Keratinocyte (primary cell): ENCODE measurements around the gene HACD1.

Source experiments
- CTCF ChIP-seq, 3 experiments: IDR thresholded peaks in 1 of 3; conservative IDR thresholded peaks in 1 of 3; optimal IDR thresholded peaks in 1 of 3; 2 replicates in 2 of 3; 3 replicates in 1 of 3; pipeline versions ENCODE3 to v1.5.1; 2011; ENCODE audit warnings: low read length in 3 of 3, mild to moderate bottlenecking in 3 of 3, moderate library complexity in 2 of 3, control low read depth in 1 of 3, inconsistent platforms in 1 of 3; ENCODE audit not compliant: insufficient read depth in 2 of 3; ENCODE audit errors: extremely low read depth in 1 of 3
- EZH2 ChIP-seq: IDR thresholded peaks from one replicate; pipeline ENCODE4 v1.6.1; 2012; ENCODE audit warnings: inconsistent platforms, mild to moderate bottlenecking, low read length, moderate library complexity

- TF ChIP-seq EZH2: no peak
- no peak for TF ChIP-seq CTCF (optimal IDR thresholded peaks at IDR 0.05 in 1 of 3, IDR thresholded peaks at IDR 0.05 in 1 of 3, conservative IDR thresholded peaks at IDR 0.05 in 1 of 3; ENCODE audit: extremely low read depth in 1 of 3, insufficient read depth in 2 of 3, low read length in 3 of 3)
Measured at GRCh38 chr10:17643755-17644484, 26.7 kb upstream of the HACD1 start, which contains the start of gene STAM.
